ENCODE data around the gene EFCAB9.
"Not testable (repeated sequence)": the region's sequence is repeated elsewhere in the genome, so short reads cannot be mapped to it uniquely, and the experiment has no call there.

EFCAB9 gene

DNA sequence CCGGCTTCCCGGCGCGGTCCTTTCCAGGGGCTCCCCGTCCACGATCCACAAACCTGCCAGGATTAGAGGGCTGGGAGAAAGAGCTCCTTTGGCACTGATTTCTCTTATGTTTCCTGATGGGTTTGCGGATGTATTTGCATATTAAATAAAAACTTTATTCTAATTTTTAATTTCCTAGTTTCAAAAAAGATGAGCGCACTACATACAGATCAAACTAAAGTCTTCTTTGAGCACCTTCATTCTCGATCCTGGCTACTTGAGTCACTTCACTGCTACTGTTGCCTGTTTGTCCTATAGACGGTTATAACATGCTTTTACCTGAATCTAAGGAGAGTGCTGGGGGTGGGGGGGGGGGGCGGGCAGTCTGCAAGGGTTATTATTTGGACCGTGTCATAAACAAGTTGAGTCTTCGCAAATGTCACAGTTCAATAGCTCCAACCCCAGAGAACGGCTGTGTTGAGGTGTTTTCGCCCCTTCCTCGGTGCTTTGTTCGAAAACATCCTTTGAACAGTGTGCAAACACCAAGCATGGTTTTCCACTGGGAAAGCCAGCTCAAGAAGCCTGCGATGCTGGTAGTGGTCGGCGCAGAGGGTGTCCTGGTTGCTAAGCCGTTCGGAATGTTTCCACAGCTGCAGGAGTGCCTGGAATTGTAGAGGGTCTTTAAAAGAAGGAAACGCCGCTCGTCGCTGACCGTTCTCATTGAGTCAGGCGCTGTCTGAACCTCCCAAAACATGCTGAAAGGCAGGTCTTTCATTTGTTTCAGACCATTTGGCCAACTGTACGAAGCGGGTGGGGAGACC is 4.9 kb upstream of the EFCAB9 start:
- no peak for DNase-seq (ENCODE audit: low spot score)

DNA sequence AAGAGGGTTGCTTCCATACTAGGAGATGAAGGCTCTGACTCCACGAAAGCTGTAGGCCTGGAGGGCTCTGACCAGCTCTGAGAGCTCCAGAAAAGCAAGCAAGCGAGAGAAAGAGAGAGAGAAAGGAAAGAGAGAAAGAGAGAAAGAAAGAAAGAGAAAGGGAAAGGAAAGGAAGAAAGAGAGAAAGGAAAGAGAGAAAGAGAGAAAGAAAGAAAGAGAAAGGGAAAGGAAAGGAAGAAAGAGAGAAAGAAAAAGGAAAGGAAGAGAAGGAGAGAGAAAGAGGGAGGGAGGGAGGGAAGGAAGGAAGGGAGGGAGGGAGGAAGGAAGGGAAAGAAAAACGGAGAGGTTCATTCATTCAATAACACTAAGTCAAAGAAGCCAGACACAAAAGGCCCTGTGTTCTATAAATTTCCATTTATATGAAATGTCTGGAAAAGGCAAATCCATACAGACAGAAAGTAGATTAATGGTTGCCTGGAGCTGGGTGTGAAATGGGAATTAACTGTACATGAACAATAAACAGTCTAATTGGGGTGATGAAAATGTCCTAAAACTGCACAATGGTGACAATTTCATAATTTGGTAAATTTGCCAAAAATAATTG is 4.2 kb upstream of the EFCAB9 start:
- no peak for DNase-seq (ENCODE audit: low spot score)

DNA sequence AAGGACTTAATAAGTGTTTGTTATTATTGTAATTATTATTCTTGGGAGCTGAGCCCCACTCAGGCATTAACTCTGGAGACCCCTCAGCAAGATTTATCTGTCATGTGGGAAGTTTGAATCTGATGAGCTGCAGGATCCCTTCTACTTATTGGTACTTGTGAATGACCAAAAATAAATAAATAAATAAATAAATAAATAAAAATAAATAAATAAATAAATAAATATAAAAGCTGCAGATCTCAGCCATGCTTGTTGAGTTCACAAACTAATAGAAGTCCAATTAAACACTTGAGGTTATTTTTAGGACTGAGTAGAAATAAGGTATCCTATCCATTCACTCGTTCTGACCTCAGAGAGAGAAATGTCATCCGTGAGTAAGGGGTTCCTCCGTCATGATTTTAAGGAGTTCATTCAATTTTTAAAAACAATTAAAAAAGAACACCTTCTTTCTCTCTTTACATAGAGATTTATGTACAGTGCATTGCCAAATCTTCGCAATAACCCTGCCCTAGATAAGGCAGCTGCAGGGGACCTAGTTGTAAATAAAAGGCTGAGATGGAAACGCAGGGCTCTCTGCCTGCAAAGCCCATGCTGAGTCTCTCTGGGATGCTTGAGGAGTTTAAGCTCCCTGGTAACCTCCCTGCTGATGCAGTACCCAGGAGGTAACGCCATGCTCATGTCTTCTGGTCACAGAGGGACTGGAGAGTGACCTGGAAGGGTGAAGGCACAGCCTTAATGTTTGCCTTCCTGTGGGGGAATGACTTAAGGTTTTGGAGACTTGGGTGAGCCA is 1.2 kb downstream of the EFCAB9 start:
- DNase-seq (ENCODE audit: low spot score): no peak

DNA sequence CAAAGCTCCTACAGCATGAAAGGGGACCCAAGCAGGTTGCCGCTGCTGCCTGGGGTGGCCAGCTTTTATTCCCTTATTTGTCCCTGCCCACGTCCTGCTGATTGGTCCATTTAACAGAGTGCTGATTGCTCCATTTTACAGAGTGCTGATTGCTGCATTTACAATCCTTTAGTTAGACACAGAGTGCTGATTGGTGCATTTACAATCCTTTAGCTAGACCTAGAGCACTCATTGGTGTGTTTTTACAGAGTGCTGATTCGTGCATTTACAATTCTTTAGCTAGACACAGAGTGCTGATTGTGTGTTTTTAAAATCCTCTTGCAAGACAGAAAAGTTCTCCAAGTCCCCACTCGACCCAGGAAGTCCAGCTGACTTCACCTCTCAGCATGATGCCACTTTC is 3.8 kb downstream of the EFCAB9 start:
- not testable (repeated sequence) for DNase-seq (ENCODE audit: low spot score)

DNA sequence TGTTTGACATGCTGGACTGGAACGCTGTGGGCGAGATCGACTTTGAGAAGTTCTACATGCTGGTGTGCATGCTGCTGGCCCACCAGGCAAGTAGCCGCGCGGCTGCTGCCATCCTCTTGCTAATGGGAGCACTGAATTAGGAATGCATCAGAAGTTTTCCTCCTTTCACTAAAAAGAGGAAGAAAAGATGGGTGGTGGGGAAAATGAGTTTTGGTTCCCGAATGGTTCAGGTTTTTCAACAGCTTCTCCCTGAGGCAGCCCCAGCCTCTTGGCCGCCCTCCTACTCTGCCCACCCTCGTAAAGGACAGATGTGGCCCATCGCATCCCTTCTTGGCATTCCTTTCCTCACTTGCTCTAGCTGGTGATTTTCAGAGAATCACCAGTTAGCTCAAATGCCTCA is 5.5 kb downstream of the EFCAB9 start:
- DNase-seq (ENCODE audit: low spot score): no peak

DNA sequence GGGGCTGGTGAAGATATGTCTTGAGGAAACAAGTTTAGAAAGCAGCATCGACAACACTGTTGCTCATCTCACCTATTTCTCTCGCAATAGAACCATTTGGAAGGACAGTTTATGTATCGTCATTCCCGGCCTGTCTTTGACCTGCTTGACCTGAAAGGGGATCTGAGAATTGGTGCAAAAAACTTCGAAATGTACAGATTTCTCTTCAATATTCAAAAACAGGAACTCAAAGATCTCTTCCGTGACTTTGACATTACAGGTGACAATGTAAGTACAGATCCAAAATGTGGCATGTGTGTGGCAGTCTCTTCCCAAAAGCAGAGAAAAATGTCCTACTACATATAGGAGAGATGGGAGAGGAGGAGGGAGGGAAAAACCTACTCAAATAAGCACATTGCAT is 6.5 kb downstream of the EFCAB9 start:
- DNase-seq (ENCODE audit: low spot score): no peak

DNA sequence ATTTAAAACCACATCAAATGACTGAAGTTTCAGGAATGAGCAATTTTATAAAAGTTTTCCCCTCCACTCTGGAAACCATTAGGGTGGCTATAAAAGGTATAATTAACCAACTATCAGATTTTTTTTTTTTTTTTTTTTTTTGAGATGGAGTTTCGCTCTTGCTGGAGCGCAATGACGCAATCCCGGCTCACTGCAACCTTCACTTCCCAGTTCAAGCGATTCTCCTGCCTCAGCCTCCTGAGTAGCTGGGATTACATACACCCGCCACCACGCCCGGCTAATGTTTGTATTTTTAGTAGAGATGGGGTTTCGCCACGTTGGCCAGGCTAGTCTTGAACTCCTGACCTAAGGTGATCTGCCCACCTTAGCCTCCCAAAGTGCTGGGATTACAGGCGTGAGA is 12.0 kb downstream of the EFCAB9 start:
- DNase-seq (ENCODE audit: low spot score): not testable (repeated sequence)

DNA sequence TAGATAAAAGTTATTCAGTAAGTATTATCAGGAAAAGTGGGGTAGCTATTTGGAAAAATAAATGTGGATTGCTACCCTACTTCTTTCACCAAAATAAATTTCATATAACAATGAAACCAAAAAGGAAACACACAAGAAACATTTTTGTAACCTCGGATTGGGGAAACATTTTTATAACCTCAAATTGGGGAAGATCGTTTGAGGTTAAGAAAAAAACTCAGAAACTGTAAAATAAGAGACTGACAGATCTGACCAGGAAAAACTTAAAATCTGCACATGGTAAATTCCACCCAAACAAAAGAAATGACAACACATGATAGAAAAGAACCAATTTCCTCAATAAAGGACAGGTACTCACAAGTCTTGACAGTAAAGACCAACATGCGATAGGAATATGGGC is 13.5 kb downstream of the EFCAB9 start:
- DNase-seq (ENCODE audit: low spot score): no peak

DNA sequence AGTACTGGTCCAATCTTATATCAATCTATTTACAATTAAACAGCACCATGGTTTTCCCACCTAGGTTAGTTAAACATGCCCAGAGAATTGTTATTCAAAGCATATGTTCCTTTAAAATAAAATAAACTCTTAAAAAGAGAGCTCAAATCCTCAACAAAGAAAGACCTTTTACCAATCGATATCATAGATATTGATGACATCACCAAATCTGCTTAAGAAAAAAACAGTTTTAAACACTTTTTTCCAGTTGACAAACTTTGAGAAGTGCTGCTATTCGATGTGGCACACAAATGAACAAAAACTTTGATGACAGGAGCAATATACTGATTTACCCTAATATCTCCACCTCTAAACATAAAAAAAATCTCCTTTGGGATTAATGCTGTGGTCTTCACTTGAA is 15.7 kb downstream of the EFCAB9 start:
- DNase-seq (ENCODE audit: low spot score): no peak

DNA sequence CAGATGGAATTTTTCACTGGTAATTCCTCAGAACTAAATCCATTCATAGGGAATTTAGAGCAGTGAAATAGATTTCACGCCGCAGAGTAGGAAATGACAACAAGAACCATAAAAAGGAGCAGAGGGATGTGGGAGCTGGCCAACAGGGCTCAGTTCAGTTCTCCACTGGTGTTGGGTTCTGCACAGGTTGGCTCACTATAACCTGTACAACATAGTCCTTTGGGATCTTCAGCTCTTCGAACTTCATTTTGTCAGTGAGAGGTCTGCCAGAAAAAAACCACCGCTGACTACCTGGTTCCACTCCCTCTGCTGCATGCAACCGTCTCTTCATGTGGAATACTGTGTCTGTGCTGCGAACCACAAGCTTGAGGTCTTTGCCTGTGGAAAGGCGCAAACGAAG is 17.7 kb downstream of the EFCAB9 start:
- DNase-seq (ENCODE audit: low spot score): no peak

DNA sequence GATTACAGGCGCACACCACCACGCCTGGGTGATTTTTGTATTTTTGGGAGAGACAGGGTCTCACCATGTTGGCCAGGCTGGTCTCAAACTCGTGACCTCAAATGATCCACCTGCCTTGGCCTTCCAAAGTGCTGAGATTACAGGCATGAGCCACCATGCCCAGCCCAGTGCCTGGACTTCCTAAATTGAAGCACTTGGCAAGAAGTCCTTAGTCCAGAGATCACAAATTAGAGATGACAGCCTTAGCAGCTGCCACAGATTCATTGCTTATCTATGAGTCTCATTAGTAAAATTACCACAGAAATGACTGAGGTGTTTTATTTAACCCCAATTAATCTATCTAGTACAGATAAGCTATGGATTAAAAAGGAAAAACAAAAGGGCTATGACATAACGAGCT is 19.2 kb downstream of the EFCAB9 start:
- no peak for DNase-seq (ENCODE audit: low spot score)

DNA sequence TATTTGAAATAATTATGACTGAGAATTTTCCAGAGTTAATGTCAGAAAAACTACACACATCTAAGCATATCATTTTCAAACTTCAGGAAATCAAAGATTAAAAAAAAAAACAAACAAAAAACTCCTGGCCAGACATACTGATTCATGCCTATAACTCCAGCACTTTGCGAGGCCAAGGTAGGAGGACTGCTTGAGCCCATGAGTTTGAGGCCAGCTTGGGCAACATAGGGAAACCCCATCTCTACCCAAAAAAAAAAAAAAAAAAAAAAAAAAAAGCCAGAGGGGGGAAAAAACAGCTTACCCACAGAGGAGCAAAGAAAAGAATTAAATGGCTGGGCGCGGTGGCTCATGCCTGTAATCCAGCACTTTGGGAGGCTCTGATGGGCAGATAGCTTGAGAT is 22.4 kb downstream of the EFCAB9 start:
- DNase-seq (ENCODE audit: low spot score): no peak

DNA sequence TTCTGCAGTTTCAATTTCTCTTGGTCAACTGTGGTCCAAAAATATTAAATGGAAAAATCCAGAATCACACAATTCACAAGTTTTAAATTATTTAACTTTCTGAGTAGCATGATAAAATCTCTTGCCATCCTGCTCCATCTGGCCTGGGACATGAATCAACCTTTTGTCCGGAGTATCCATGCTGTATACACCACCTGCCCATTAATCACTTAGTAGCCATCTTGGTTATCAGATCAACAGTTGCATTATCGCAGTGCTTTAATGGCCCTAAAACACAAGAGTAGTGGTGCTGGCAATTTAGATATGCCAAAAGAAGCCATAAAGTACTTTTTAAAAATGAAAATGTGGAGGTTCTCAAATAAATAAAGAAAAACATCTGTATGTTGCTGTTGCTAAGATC is 25.3 kb downstream of the EFCAB9 start:
- no peak for DNase-seq (ENCODE audit: low spot score)

DNA sequence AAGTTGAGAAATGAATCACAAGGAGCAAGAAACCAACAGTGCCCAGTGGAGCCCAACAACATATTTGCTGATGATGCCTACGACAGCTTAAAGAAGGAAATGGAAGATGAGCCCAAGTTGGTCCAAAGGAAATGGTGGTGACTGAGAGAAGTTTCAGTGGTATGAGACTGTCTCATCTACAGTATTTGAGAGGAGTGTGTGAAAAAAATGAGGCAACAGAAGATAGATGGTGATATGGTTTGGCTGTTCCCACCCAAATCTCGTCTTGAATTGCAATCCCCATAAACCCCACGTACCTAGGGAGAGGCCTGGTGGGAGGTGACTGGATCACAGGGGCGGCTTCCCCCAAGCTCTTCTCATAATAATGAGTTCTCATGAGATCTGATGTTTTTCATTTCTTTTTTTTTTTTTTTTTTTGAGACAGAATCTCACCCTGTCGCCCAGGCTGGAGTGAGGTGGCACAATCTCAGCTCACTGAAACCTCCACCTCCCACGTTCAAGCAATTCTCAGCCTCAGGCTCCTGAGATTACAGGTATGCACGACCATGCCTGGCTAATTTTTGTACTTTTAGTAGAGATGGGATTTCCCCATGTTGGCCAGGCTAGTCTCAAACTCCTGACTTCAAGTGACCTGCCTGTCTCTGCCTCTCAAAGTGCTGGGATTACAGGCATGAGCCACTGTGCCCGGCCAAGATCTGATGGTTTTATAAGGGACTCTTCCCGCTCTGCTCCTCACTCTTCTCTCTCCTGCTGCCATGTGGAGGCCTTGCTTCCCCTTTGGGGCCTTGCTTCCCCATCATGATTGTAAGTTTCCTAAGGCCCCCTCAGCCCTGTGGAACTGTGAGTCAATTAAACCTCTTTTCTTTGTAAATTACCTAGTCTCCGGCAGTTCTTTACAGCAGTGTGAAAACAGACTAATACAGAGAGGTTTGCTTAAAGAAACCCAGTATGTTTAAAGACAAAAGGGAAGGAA is 30.2 kb downstream of the EFCAB9 start:
- no peak for DNase-seq (ENCODE audit: low spot score)

DNA sequence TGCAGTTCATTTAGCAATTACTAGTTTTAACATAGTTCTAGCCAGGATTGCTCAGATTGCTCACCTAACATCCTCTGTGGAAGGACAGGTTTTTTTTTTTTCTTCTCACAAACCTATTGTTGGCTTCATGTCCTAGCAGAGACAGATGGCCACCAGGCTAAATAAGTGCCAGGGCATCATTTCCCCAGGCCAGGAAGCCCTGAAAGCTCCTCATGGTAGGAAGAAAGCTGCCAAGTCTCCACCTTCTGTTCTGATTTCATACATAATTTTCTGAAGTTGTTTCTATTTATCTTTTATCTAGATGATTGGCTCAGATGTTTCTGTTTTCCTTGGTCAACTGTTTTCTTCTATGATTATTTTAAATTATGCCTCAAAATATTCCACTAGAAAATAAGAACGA is 31.0 kb downstream of the EFCAB9 start:
- DNase-seq (ENCODE audit: low spot score): no peak

DNA sequence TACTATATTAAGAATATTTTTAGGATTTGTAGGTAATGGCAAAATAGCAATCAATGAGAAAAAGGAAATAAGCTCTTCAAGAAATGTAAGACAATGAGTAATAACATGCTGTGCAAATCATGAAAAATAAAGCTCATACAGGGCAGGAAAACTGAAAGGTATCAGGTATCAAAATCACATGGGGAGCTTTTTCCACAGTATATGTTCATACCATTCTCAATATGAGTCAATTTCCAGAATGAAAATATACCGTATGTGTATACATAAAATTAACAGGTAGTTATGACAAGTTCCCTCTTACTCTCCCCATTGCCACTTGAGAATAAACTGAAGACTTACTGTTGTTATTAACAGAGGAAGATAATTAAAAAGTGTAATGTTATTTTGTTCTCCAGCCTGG is 35.9 kb downstream of the EFCAB9 start:
- DNase-seq (ENCODE audit: low spot score): no peak

DNA sequence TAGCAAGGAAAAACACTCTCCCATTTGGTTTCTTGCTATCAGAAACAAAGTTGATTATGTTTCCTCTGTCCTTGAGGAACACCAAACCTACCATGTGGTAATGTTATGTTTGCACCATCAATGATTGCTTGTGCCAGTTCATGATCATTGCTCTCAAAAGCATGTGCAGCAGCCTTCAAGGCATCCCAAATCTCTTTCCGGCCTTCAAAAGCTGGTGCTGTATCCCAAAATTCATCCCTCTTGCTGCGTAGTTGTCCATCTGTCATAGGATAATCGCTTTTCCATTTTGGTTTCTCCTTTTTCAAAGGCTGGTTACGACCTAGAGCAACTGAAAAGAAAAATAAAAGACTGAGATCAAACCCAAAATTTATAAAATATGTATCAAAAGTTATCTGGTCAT is 40.1 kb downstream of the EFCAB9 start:
- DNase-seq (ENCODE audit: low spot score): no peak

DNA sequence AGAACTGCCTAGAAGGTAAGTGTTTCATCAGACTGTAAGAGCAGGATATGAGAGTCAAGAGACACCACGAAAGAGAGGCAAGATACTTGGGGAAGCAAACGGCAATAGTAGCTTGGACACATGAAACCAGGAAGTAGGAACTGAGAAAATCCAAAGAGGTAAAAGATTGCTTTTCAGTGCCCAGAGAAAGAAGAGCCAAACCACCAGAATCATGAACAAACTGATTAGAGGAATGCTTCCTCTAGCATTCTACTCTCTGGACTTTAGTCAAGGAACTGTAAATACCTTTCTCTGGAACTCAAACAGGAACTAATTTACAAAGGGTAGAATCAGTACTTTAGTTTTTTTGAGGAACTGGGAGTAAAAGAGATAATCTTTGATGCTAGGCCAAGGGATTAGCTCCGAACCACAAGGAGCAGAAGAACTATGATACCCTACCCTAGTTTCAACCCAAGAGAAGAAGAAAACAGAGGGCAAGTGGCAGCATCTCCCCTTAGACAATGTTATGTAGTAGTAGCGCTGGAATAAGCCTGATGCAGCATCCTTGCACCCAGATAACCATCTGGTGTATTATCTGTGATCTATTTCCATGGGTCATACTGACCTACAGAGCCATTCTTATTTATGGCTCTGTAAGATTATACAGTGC is 41.3 kb downstream of the EFCAB9 start:
- no peak for DNase-seq (ENCODE audit: low spot score)

DNA sequence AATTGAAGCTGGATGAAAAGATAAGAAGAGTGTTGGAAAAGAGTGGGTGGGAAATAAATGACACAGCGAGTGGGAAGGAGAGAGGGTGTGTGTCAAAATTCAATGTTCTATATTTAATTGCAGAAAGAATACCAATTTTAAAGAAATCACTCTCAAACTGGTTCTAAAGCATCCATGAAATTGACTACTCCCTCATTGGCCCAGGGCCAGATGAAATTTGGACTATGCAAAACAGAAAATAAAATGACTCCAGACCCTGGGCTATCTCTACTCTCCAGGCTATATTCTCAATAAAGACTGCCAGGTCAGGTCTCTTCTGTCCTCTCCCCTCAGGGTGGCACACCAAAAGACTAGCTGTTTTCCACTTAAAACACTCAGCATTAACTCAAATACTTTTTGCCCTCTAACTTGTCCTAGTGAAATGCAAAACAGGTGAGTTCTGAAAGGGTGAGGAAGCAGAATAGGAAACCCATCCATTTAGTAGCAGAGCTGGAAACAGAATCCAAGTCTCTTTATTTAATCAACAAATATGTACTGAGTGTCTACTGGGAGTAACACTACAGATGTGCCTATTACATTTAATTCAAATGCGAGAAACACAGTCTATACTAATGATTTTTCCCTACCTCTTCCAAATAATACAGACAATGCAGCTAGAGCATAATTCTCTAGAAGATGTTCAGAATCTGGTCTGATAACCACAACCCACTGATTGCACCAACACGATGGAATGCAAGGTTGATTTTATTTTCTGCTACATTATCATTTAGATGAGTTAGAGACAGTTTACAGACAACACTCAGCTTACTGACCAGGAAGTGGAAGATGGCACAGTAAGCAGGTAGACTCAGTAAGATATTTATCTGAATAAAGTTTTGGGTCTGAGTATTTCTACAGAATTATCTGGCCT is 42.1 kb downstream of the EFCAB9 start:
- no peak for DNase-seq (ENCODE audit: low spot score)

DNA sequence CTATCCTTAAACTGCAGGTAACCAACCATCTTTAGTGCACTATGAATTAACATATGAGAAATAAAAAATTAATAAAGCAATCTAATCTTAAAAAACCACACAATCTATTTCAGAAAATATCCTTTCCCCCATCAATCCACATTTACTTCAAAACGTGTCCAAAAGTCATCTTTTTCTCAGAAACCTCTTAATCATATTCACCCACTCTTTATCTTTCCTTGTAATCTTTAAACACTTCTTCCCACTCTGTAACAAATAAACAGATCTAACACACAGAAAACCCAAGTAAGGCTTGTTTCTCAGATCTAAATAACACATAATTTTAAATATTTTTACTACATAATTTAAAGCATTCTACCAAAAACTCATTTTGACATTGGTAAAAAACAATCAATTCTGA is 44.4 kb downstream of the EFCAB9 start:
- no peak for DNase-seq (ENCODE audit: low spot score)
